IMR-90 (cell line): ENCODE results near the gene TOMM7. TPM values are rescaled to one million over a fixed set of nuclear protein-coding genes. Genes with fewer than 3 reads are reported as not detected.
A peak's percentile ranks its signal among the peaks of the same experiment; 100 is the strongest.

Experiments used
- BHLHE40 ChIP-seq: fragments of 150-350 bp; IDR thresholded peaks from 2 replicates; pipeline ENCODE4 v1.6.1; 2016; ENCODE audit warnings: mild to moderate bottlenecking, low read depth, low read length
- CHD1 ChIP-seq: IDR thresholded peaks from 2 replicates; pipeline ENCODE4 v1.6.1; 2012; ENCODE audit warnings: low read depth, low read length, improper control_type of control experiment
- CTCF ChIP-seq: conservative IDR thresholded peaks from 2 replicates; pipeline ENCODE4 v1.5.1; 2012; ENCODE audit warnings: mild to moderate bottlenecking, low read depth, low read length, improper control_type of control experiment
- MAZ ChIP-seq: IDR thresholded peaks from 2 replicates; pipeline ENCODE4 v1.6.1; 2012; ENCODE audit warnings: low read depth, mild to moderate bottlenecking, low read length, improper control_type of control experiment, moderate library complexity, borderline replicate concordance
- MXI1 ChIP-seq: IDR thresholded peaks from 2 replicates; pipeline ENCODE4 v1.6.1; 2012; ENCODE audit warnings: low read depth, mild to moderate bottlenecking, low read length, moderate library complexity, borderline replicate concordance
- SMC3 ChIP-seq: fragments of 150-350 bp; IDR thresholded peaks from 2 replicates; pipeline ENCODE4 v1.6.1; 2016; ENCODE audit warnings: low read depth, mild to moderate bottlenecking, antibody characterized with exemption, low read length, moderate library complexity
- polyA plus RNA-seq, 3 experiments: library from polyadenylated mRNA; depleted of rRNA; stranded (reverse); fragments of >200 nt; gene quantifications; 2 replicates each; pipeline ENCODE4 v1.2.3, GENCODE V29; 2012; ENCODE audit warnings: low replicate concordance in 1 of 3
- total RNA-seq: library from RNA; depleted of rRNA; stranded (reverse); fragments of >200 nt; gene quantifications from 2 replicates; pipeline ENCODE4 v1.2.3, GENCODE V29; 2012

The TOMM7 gene
- total and polyA plus RNA-seq, 2 of the 4 experiments (the other 2 are of a cell fraction), result 67.2 to 727 TPM

- TF ChIP-seq CTCF (peak; percentile 54), MXI1 (no peak), BHLHE40 (no peak), MAZ (no peak), SMC3 (0 out of 2 replicates have a peak, but pooled peaks have one; percentile 16), CHD1 (no peak)
Observed at GRCh38 chr7:22853674-22854157, 31.1 kb upstream of the TOMM7 start (continued).
